ENCODE results near the gene UGT1A6.
"Not testable (repeated sequence)": the region's sequence is repeated elsewhere in the genome, so short reads cannot be mapped to it uniquely, and the experiment has no call there.

Gene UGT1A6

DNA sequence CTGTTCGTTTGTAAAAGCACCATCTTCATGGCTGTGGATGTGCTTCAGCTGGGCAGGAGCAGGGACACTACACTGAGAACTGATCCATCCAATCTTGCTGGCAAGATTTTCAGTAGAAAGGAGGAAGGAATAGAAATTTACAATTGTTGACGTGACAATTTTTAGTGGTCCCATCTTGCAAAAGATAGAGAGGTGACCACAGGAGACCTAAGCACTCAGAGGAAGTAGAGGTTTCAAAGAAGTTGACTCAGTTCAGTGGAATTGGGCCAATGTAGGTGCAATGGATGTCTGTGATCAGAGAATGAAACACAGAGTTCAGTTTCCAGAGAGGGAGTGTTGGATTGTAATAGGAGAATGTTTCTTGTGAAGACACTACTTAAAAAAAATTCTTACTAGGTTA, 21.4 kb downstream of the UGT1A6 start:
- no peak overlapping the region for H3K4me3 ChIP-seq (ENCODE audit: low read depth, low read length)
- no peak for TF ChIP-seq CTCF (IDR thresholded peaks at IDR 0.05; ENCODE audit: borderline replicate concordance, insufficient read depth, low read depth, low read length)

DNA sequence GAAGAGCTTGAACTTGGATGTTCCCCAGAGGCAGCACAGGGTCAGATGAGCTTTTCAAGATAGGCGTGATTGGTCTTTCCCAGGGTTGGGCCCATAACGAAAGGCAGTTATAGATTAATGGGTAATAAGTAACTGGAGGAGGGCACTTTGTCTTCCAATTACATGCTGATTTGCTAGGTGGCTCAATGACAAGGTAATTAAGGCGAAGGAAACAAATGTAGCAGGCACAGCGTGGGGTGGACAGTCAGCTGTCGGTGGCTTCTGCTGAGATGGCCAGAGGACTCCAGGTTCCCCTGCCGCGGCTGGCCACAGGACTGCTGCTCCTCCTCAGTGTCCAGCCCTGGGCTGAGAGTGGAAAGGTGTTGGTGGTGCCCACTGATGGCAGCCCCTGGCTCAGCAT, 25.9 kb downstream of the UGT1A6 start, which contains the start of gene UGT1A4:
Gene UGT1A4, plus strand, starts transcription at position 185 of the 400 bp plus-strand sequence. Its CDS starts 85 bp downstream, at position 270.
- no peak within 1 kb of the TSS for H3K4me3 ChIP-seq (ENCODE audit: low read depth, low read length)
- no peak for TF ChIP-seq CTCF (IDR thresholded peaks at IDR 0.05; ENCODE audit: borderline replicate concordance, insufficient read depth, low read depth, low read length)

DNA sequence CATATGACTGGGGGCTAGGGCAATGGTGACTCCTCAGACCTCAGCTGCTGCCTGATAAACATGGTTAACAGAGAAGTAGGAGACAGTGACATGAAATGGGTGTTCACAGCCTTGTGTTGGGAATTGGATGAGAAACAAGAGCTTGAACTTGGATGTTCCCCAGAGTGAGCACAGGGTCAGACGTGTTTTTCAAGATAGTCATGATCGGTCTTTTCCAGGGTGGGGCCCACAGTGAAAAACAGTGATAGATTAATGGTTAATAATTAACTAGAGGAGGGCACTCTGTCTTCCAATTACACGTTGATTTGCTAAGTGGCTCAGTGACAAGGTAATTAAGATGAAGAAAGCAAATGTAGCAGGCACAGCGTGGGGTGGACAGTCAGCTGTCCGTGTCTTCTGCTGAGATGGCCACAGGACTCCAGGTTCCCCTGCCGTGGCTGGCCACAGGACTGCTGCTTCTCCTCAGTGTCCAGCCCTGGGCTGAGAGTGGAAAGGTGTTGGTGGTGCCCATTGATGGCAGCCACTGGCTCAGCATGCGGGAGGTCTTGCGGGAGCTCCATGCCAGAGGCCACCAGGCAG, 36.1 kb downstream of the UGT1A6 start, which contains the start of gene UGT1A3:
Gene UGT1A3, plus strand, starts transcription at position 320 of the 579 bp plus-strand sequence. Its CDS starts 85 bp downstream, at position 405.
- TF ChIP-seq CTCF (IDR thresholded peaks at IDR 0.05; ENCODE audit: borderline replicate concordance, insufficient read depth, low read depth, low read length) = no peak
- H3K4me3 ChIP-seq (ENCODE audit: low read depth, low read length) = no peak within 1 kb of the TSS

GRCh38 chr2:233736868-233737653, 44.4 kb downstream of the UGT1A6 start:
- H3K4me3 ChIP-seq (ENCODE audit: low read depth, low read length) = not testable (repeated sequence)

DNA sequence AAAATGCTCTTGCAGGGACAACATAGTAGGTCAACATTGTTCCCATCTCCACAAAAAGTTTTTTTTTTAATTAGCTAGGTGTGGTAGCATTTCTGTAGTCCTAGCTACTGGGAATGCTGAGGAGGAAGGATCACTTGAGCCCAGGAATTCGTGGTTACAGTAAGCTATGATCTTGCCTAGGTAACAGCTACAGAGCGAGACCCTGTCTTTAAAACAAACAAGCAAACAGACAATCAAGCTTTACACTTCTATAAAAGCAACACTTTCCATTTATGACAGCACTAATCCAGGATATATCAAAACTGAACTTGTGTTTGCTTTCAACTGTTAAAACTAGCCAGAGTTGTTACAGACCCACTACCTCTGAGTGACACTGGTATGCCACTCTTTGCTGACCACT, 48.2 kb downstream of the UGT1A6 start:
- TF ChIP-seq CTCF (IDR thresholded peaks at IDR 0.05; ENCODE audit: borderline replicate concordance, insufficient read depth, low read depth, low read length) = no peak
- no peak overlapping the region for H3K4me3 ChIP-seq (ENCODE audit: low read depth, low read length)

DNA sequence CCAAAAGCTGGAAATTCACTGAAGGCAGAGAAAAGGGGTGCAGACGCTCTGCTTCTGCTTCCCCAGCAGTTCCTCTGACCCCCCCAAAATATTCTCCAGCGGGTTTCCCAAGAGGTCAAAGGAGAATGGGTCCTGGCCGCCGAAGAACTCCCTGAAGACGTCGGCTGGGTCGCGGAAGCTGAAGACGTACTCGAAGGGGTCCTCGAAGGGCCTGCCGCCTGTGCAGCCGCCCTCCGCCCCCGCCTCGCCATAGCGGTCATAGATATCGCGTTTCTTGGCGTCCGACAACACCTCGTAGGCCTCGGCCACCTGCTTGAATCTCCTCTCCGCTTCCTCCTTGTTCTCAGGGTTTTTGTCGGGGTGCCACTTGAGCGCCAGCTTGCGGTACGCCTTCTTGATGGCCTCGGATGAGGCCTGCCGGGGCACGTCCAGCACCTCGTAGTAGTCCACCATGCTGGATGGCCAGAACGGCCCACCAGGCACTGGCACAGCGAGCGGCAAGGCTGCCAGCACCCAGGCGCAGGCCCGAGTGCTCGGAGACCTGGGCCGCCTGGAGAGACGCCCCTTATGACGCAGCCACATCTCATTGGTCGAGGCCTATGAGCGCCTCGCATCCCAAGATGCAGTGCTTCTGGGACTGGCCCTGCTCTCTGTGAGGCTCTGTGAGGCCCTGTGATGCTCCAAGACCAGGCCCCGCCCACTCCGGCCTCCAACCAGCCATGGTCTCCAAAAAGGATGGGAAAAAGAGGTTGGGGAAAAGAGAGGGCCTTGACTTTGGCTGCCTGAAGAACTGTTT, 51.0 kb downstream of the UGT1A6 start:
- TF ChIP-seq CTCF (IDR thresholded peaks at IDR 0.05; ENCODE audit: borderline replicate concordance, insufficient read depth, low read depth, low read length) = no peak

DNA sequence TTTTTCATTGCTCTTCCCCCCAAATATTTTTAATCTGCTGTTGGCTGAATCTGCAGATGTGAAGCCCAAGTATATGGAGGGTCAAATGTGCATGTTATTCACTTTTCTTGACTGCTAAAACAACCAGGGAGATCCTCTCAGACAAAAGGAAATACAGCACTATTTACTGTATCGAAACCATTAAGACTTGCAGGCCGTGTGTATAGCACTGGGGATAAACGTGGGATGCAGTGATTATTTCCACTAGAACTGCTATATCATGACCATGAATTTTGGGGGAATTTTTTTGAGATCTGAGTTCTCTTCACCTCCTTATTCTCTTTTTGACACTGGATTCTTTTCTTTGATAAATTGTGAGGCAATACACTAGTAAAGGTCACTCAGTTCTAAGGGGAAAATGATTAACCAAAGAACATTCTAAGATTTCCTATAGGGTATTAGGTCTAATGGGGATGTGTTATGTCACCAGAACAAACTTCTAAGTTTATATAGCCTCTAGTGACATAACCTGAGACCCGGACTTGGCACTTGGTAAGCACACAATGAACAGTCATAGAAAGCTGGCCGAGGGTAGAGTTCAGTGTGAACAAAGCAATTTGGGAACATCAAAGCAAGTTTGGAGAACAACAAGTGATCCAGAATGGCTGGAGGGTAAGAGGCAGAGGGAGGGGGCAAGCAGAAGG, 52.5 kb downstream of the UGT1A6 start:
- no peak for TF ChIP-seq CTCF (IDR thresholded peaks at IDR 0.05; ENCODE audit: borderline replicate concordance, insufficient read depth, low read depth, low read length)
- H3K4me3 ChIP-seq (ENCODE audit: low read depth, low read length) = no peak overlapping the region

More for the DNA sequence above, 51.0 kb downstream of the UGT1A6 start:
- no peak overlapping the region for H3K4me3 ChIP-seq (ENCODE audit: low read depth, low read length)

DNA sequence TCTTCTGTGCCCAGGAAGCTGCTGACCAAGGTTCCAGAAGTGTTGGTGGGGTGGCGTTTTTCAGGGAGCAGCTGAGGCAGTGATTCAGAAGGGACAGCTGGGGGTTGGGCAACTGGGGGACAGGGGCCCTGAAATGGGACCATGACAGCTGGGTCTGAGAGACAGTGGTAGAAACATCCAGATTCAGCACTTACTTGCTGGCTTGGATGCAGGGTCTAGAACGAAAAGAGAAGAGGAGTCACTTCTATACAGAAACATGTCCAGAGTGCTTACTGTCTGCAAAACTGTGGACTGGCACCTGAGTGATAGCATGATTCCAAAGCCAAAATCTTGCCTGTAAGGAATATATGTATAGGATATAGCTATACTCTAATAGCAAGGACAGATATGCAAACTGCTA, 53.1 kb downstream of the UGT1A6 start:
- H3K4me3 ChIP-seq (ENCODE audit: low read depth, low read length) = not testable (repeated sequence)
